Measurements from ENCODE around the gene TFDP2.

Gene TFDP2

GRCh38 chr3:141900343-141900742 lies 249.0 kb downstream of the TFDP2 start:
- TF ChIP-seq CREB5 (CRISPR knock-in tag; IDR thresholded peaks at IDR 0.05; ENCODE audit: low read depth) (no peak), SNAI2 (CRISPR knock-in tag; IDR thresholded peaks at IDR 0.05) (no peak), TCF4 (CRISPR knock-in tag; IDR thresholded peaks at IDR 0.05; ENCODE audit: borderline replicate concordance) (no peak), ZC3H10 (CRISPR knock-in tag; IDR thresholded peaks at IDR 0.05) (no peak), POU6F1 (CRISPR knock-in tag; IDR thresholded peaks at IDR 0.05; ENCODE audit: borderline replicate concordance, low read depth) (no peak)
- ATAC-seq, result no peak

GRCh38 chr3:141898908-141899307 lies 250.4 kb downstream of the TFDP2 start:
- no peak for ATAC-seq
- no peak for TF ChIP-seq ARNTL (CRISPR knock-in tag; IDR thresholded peaks at IDR 0.05; ENCODE audit: borderline replicate concordance, low read depth)
- TF ChIP-seq GLIS3 (CRISPR knock-in tag; IDR thresholded peaks at IDR 0.05), result no peak
- TF ChIP-seq PPARA (CRISPR knock-in tag; IDR thresholded peaks at IDR 0.05; ENCODE audit: borderline replicate concordance), result no peak
- TF ChIP-seq POU6F1 (CRISPR knock-in tag; IDR thresholded peaks at IDR 0.05; ENCODE audit: borderline replicate concordance, low read depth), result no peak
- no peak for TF ChIP-seq CSDC2 (CRISPR knock-in tag; IDR thresholded peaks at IDR 0.05)
- no peak for TF ChIP-seq ESRRG (CRISPR knock-in tag; IDR thresholded peaks at IDR 0.05)

- no peak for TF ChIP-seq POU6F1 (CRISPR knock-in tag; IDR thresholded peaks at IDR 0.05; ENCODE audit: borderline replicate concordance, low read depth)
- no peak for TF ChIP-seq ZC3H10 (CRISPR knock-in tag; IDR thresholded peaks at IDR 0.05)
- TF ChIP-seq CSDC2 (CRISPR knock-in tag; IDR thresholded peaks at IDR 0.05), result no peak
- TF ChIP-seq ISL1 (CRISPR knock-in tag; IDR thresholded peaks at IDR 0.05), result no peak
- TF ChIP-seq GLIS3 (CRISPR knock-in tag; IDR thresholded peaks at IDR 0.05), result no peak
- TF ChIP-seq BACH2 (CRISPR knock-in tag; IDR thresholded peaks at IDR 0.05; ENCODE audit: borderline replicate concordance), result no peak
- TF ChIP-seq ZFP30 (CRISPR knock-in tag; IDR thresholded peaks at IDR 0.05), result no peak
- no peak for TF ChIP-seq ESRRG (CRISPR knock-in tag; IDR thresholded peaks at IDR 0.05)
- TF ChIP-seq ZNF565 (CRISPR knock-in tag; conservative IDR thresholded peaks at IDR 0.05; ENCODE audit: low read depth), result no peak
- no peak for TF ChIP-seq SNAI2 (CRISPR knock-in tag; IDR thresholded peaks at IDR 0.05)
- no peak for TF ChIP-seq TOX (CRISPR knock-in tag; IDR thresholded peaks at IDR 0.05; ENCODE audit: borderline replicate concordance)
- no peak for TF ChIP-seq ARNTL (CRISPR knock-in tag; IDR thresholded peaks at IDR 0.05; ENCODE audit: borderline replicate concordance, low read depth)
- TF ChIP-seq TSHZ2 (CRISPR knock-in tag; IDR thresholded peaks at IDR 0.05), result no peak
- no peak for ATAC-seq
Observed at GRCh38 chr3:141895731-141896130, 253.6 kb downstream of the TFDP2 start.

- TF ChIP-seq TCF4 (CRISPR knock-in tag; IDR thresholded peaks at IDR 0.05; ENCODE audit: borderline replicate concordance) (no peak), GLIS3 (CRISPR knock-in tag; IDR thresholded peaks at IDR 0.05) (no peak), TOX (CRISPR knock-in tag; IDR thresholded peaks at IDR 0.05; ENCODE audit: borderline replicate concordance) (no peak), ZNF565 (CRISPR knock-in tag; conservative IDR thresholded peaks at IDR 0.05; ENCODE audit: low read depth) (no peak), CSDC2 (CRISPR knock-in tag; IDR thresholded peaks at IDR 0.05) (no peak), ZC3H10 (CRISPR knock-in tag; IDR thresholded peaks at IDR 0.05) (no peak), RARB (CRISPR knock-in tag; IDR thresholded peaks at IDR 0.05) (no peak), ZFP3 (CRISPR knock-in tag; IDR thresholded peaks at IDR 0.05) (no peak), ESRRG (CRISPR knock-in tag; IDR thresholded peaks at IDR 0.05) (no peak), ISL1 (CRISPR knock-in tag; IDR thresholded peaks at IDR 0.05) (no peak), TSHZ2 (CRISPR knock-in tag; IDR thresholded peaks at IDR 0.05) (no peak), ZNF70 (CRISPR knock-in tag; IDR thresholded peaks at IDR 0.05) (no peak), POU6F1 (CRISPR knock-in tag; IDR thresholded peaks at IDR 0.05; ENCODE audit: borderline replicate concordance, low read depth) (no peak)
- peak; percentile 30; the same call in 1 of the 3 replicates for ATAC-seq
Observed at GRCh38 chr3:141894524-141895176, 254.7 kb downstream of the TFDP2 start.
